ENCODE data around the gene COL27A1.

DNA sequence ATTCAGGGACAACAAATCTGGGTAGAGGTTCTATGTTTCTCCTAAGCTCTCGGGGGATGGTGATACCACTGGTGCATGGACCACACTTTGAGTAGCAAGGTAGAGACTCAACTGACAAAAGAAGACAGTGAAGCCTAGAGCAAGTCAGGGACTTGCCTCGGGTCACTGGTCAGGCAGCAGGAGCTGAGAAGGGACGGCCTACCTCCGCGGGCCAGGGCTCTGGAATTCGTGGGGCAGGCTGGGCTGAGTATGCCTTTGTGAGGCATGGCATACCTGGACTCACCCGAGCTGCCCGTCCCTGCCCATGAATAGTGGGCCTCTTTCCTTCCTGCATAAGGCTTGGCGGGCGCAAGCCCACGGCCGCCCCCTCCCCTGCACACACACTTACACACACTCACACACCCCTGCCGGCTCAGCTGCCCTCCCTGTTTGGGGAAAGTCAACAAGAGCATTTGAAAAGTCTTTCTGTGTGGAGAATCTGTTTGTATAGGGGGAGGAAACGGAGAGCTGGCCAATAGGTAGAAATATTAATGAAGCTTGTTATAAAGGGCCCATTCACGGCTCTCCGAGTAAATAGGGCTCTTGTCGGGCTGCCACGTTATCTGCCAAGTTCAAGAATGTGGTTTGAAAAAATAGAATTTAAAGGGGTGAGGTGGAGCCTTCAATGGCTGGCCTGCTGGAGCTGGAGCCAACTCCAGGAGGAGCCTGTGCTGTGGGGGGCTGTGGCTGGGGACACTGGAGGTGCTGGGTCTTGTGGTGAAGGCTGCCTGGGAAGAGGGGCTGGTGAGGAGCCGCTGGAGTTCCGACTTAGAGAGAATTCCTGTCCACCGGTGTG, 37.1 kb upstream of the COL27A1 start:
- TF ChIP-seq CTCF (conservative IDR thresholded peaks at IDR 0.05; ENCODE audit: low read depth in 2 of 2) (no peak), EZH2 (IDR thresholded peaks at IDR 0.05; ENCODE audit: low read depth, unreplicated experiment) (no peak)

All from GM23338 (cell line).